ENCODE data around the gene TSPOAP1.

DNA sequence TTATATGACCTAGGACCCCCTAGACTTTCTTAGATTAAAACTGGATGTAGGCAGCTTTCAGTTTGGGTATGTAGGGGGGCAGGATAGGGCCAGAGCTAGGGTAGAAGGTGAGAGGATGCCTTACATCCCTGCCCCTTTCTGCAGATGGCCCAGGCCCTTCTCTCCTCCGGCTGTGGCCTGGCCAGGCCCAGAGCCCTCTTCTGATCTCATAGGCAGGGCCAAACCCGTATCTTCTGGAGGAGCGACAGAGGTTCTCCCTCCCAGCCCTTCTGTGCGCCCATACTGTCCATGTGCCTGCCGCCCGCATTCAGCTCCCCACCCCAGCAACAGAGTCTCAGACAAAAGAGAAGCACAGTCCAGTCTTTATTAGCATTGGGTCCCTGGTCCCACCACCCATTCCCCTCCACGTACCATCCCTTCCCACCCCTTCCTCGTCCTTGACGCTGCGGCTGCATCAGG, 2.0 kb upstream of the TSPOAP1 start:
- no peak for TF ChIP-seq ETV6 (CRISPR knock-in tag; IDR thresholded peaks at IDR 0.05)
- TF ChIP-seq IRF2 (CRISPR knock-in tag; IDR thresholded peaks at IDR 0.05; ENCODE audit: borderline replicate concordance, low read depth), result no peak
- TF ChIP-seq ZNF416 (CRISPR knock-in tag; IDR thresholded peaks at IDR 0.05), result no peak
- TF ChIP-seq, protein P1, sequence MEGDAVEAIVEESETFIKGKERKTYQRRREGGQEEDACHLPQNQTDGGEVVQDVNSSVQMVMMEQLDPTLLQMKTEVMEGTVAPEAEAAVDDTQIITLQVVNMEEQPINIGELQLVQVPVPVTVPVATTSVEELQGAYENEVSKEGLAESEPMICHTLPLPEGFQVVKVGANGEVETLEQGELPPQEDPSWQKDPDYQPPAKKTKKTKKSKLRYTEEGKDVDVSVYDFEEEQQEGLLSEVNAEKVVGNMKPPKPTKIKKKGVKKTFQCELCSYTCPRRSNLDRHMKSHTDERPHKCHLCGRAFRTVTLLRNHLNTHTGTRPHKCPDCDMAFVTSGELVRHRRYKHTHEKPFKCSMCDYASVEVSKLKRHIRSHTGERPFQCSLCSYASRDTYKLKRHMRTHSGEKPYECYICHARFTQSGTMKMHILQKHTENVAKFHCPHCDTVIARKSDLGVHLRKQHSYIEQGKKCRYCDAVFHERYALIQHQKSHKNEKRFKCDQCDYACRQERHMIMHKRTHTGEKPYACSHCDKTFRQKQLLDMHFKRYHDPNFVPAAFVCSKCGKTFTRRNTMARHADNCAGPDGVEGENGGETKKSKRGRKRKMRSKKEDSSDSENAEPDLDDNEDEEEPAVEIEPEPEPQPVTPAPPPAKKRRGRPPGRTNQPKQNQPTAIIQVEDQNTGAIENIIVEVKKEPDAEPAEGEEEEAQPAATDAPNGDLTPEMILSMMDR (IDR thresholded peaks at IDR 0.05), result no peak
- TF ChIP-seq CREM (CRISPR knock-in tag; IDR thresholded peaks at IDR 0.05), result no peak
- no peak for TF ChIP-seq NR1H2 (CRISPR knock-in tag; IDR thresholded peaks at IDR 0.05)
- TF ChIP-seq, protein P2, sequence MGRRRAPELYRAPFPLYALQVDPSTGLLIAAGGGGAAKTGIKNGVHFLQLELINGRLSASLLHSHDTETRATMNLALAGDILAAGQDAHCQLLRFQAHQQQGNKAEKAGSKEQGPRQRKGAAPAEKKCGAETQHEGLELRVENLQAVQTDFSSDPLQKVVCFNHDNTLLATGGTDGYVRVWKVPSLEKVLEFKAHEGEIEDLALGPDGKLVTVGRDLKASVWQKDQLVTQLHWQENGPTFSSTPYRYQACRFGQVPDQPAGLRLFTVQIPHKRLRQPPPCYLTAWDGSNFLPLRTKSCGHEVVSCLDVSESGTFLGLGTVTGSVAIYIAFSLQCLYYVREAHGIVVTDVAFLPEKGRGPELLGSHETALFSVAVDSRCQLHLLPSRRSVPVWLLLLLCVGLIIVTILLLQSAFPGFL (CRISPR knock-in tag; IDR thresholded peaks at IDR 0.05; ENCODE audit: borderline replicate concordance), result no peak
- TF ChIP-seq ZBTB21 (CRISPR knock-in tag; IDR thresholded peaks at IDR 0.05; ENCODE audit: borderline replicate concordance), result no peak
- TF ChIP-seq NFE2L1 (CRISPR knock-in tag; IDR thresholded peaks at IDR 0.05), result no peak
- TF ChIP-seq SMAD3 (CRISPR knock-in tag; IDR thresholded peaks at IDR 0.05; ENCODE audit: borderline replicate concordance), result no peak

All from WTC11 (cell line).